Gastrocnemius medialis (tissue), 4 donors: ENCODE results near the gene POLR3GL. TPM values are rescaled to one million over a fixed set of nuclear protein-coding genes. Genes with fewer than 3 reads are reported as not detected.

Experiments
- ATAC-seq, 2 donors: fragments of 150-250 bp; one replicate each; pipeline ENCODE4 v1.9.1; 2016
- DNase-seq, 2 donors: peaks; one replicate each; pipeline ENCODE4 v3.0.0-alpha.2; 2019
- H3K27ac ChIP-seq, 4 donors: fragments of 200-600 bp; sonication (generic); 1 replicate in 1 of 4; 2 replicates in 3 of 4; pipeline ENCODE4 v1.5.1; 2016 to 2018; ENCODE audit warnings: mild to moderate bottlenecking in 2 of 4, moderate library complexity in 1 of 4
- H3K27me3 ChIP-seq, 3 donors: fragments of 200-600 bp; sonication (generic) in 2 of 3; 1 replicate in 1 of 3; 2 replicates in 2 of 3; pipeline versions ENCODE4 v1.5.1 to v1.6.0; 2016 to 2019; ENCODE audit warnings: mild to moderate bottlenecking in 1 of 3, moderate library complexity in 1 of 3
- H3K36me3 ChIP-seq, 2 donors: fragments of 200-600 bp; sonication (generic) in 1 of 2; one replicate each; pipeline ENCODE4 v1.5.1; 2017 to 2018
- H3K4me1 ChIP-seq, 2 donors: fragments of 200-600 bp; sonication (generic) in 1 of 2; one replicate each; pipeline ENCODE4 v1.5.1; 2016 to 2017; ENCODE audit warnings: mild to moderate bottlenecking in 2 of 2
- H3K4me3 ChIP-seq, 4 donors: fragments of 200-600 bp; sonication (generic) in 3 of 4; 1 replicate in 1 of 4; 2 replicates in 3 of 4; pipeline ENCODE4 v1.5.1; 2016 to 2019; ENCODE audit warnings: mild to moderate bottlenecking in 2 of 4
- H3K9me3 ChIP-seq, 3 donors: fragments of 200-600 bp; sonication (generic) in 2 of 3; 1 replicate in 1 of 3; 2 replicates in 2 of 3; pipeline ENCODE4 v1.5.1; 2016 to 2019
- POLR2A ChIP-seq, 2 donors: fragments of 450-650 bp; IDR thresholded peaks; one replicate each; pipeline ENCODE4 v1.6.1; 2017; ENCODE audit warnings: antibody characterized with exemption in 2 of 2, mild to moderate bottlenecking in 2 of 2, moderate library complexity in 2 of 2
- in situ Hi-C, 4 donors: fragments of 200-750 bp; cut with MboI; loops; one replicate each; pipeline versions ENCODE4 v1.15.0 to v1.8.0; 2017; ENCODE audit warnings: low sequenced_read_pairs in 4 of 4
- intact Hi-C: fragments of 100-400 bp; cut with DNase I; formaldehyde crosslinking; loops from one replicate; pipeline ENCODE4 v1.15.1; 2023; ENCODE audit warnings: low total_unique reads
- total RNA-seq, 4 donors: library from RNA; depleted of rRNA; stranded (reverse); fragments of >200 nt; gene quantifications; one replicate each; pipeline versions ENCODE4 v1.1.0 to v1.2.3, GENCODE V29; 2016
- TF ChIP-seq, protein P1 (sequence below), 5 experiments: fragments of 450-650 bp in 3 of 5; fragments of 200-600 bp in 2 of 5; sonication (generic) in 2 of 5; IDR thresholded peaks in 4 of 5; conservative IDR thresholded peaks in 1 of 5; 1 replicate in 4 of 5; 2 replicates in 1 of 5; pipeline ENCODE4 v1.5.1; 2016 to 2019; ENCODE audit warnings: antibody characterized with exemption in 5 of 5, mild to moderate bottlenecking in 3 of 5, moderate library complexity in 3 of 5

The POLR3GL gene
- total RNA-seq, 4 donors from 2014 or later = 43.5 to 78.8 (median 59.4) TPM

- peaks cover 53 to 62% of the 10 kb centered on the region in 2 donors for H3K4me1 ChIP-seq
Measured at GRCh38 chr1:145959957-145960467, 4.5 kb upstream of the POLR3GL start.

DNA sequence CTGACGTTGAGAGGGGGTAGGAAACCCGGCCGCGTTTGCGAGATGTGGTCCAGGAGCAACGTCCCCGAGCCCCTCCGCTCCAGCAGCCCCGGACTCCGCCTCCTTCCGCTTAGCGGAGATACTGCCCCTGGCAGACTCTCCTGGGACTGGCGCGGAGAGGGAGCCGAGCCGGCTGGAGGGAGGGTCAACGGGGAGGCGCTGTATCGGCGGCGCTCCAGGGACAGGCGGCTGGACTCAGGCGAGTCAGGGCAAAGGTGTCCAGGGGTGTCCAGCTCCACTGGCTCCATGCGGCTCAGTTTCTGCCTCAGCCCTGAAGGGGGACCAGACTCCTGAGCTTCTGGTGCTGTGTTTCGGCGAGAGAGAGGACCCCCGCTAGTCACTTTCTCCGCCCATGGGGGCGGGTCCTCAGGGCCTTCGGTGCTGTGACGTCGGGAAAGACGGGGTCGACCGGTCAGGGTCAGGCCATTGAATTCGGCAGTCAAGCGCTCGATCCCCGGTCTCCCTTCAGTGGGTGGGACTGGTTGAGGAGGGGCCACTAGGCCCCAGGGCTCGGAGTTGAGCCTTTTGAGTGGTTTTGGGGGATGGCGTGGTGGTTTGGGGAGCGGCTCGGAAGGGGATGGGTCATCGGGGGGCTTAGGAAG lies 3.9 kb upstream of the POLR3GL start:
- no peaks in the 10 kb centered on the region for H3K9me3 ChIP-seq
- peak overlapping the region; percentile 88 to 99 (median 96) for H3K27ac ChIP-seq
- intact Hi-C loops = no loop called here
- H3K4me1 ChIP-seq = peaks cover 53 to 56% of the 10 kb centered on the region in 2 donors
- peak; percentile 11 to 14 for ATAC-seq
- H3K36me3 ChIP-seq = no peaks in the 10 kb centered on the region
- TF ChIP-seq, protein P1, sequence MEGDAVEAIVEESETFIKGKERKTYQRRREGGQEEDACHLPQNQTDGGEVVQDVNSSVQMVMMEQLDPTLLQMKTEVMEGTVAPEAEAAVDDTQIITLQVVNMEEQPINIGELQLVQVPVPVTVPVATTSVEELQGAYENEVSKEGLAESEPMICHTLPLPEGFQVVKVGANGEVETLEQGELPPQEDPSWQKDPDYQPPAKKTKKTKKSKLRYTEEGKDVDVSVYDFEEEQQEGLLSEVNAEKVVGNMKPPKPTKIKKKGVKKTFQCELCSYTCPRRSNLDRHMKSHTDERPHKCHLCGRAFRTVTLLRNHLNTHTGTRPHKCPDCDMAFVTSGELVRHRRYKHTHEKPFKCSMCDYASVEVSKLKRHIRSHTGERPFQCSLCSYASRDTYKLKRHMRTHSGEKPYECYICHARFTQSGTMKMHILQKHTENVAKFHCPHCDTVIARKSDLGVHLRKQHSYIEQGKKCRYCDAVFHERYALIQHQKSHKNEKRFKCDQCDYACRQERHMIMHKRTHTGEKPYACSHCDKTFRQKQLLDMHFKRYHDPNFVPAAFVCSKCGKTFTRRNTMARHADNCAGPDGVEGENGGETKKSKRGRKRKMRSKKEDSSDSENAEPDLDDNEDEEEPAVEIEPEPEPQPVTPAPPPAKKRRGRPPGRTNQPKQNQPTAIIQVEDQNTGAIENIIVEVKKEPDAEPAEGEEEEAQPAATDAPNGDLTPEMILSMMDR (IDR thresholded peaks at IDR 0.05 in 4 of 5, conservative IDR thresholded peaks at IDR 0.05 in 1 of 5) = peak in 3 of 5 experiments; percentile 12 to 45 (median 43)
- peak; percentile 82 to 90 for TF ChIP-seq POLR2A (IDR thresholded peaks at IDR 0.05)
- H3K27me3 ChIP-seq = no peaks in the 10 kb centered on the region
- in situ Hi-C loops = no loop called here
- peak; percentile 65 to 80 for DNase-seq
- H3K4me3 ChIP-seq = peak overlapping the region; percentile 69 to 82 (median 73)

More at GRCh38 chr1:145959957-145960467, 4.5 kb upstream of the POLR3GL start:
- Histone ChIP-seq H3K4me3 (peak overlapping the region; percentile 69 to 82 (median 73)), H3K9me3 (no peaks in the 10 kb centered on the region), H3K36me3 (no peaks in the 10 kb centered on the region), H3K27me3 (no peaks in the 10 kb centered on the region), H3K27ac (peak overlapping the region; percentile 88 to 99 (median 96))
- intact Hi-C loops = no loop called here
- DNase-seq (no peak), ATAC-seq (no peak)
- TF ChIP-seq, protein P1 (IDR thresholded peaks at IDR 0.05 in 4 of 5, conservative IDR thresholded peaks at IDR 0.05 in 1 of 5) = no peak
- no peak for TF ChIP-seq POLR2A (IDR thresholded peaks at IDR 0.05)
- in situ Hi-C loops = loop anchor here in 1 of 4 donors (10.0 kb wide), 1 partner anchor 65 kb away; no protein-coding TSS in a partner anchor

- intact Hi-C loops = no loop called here
- Histone ChIP-seq H3K36me3 (no peaks in the 10 kb centered on the region), H3K9me3 (no peaks in the 10 kb centered on the region), H3K4me1 (peaks cover 50 to 51% of the 10 kb centered on the region in 2 donors), H3K4me3 (peak overlapping the region; percentile 69 to 82 (median 73)), H3K27ac (peak overlapping the region; percentile 88 to 99 (median 96)), H3K27me3 (no peaks in the 10 kb centered on the region)
- no peak for ATAC-seq
- in situ Hi-C loops = no loop called here
- TF ChIP-seq POLR2A (IDR thresholded peaks at IDR 0.05) = no peak
- TF ChIP-seq, protein P1 (IDR thresholded peaks at IDR 0.05 in 4 of 5, conservative IDR thresholded peaks at IDR 0.05 in 1 of 5) = no peak
- DNase-seq = no peak
Measured at GRCh38 chr1:145961109-145961424, 3.4 kb upstream of the POLR3GL start.

GRCh38 chr1:145961425-145962156 lies 2.9 kb upstream of the POLR3GL start:
- DNase-seq = peak in 1 of 2 donors; percentile 66
- Histone ChIP-seq H3K4me3 (peak overlapping the region; percentile 69 to 82 (median 73)), H3K27ac (peak overlapping the region; percentile 88 to 99 (median 96)), H3K27me3 (no peaks in the 10 kb centered on the region), H3K36me3 (no peaks in the 10 kb centered on the region), H3K4me1 (peaks cover 45 to 46% of the 10 kb centered on the region in 2 donors), H3K9me3 (no peaks in the 10 kb centered on the region)
- in situ Hi-C loops = no loop called here
- TF ChIP-seq POLR2A (IDR thresholded peaks at IDR 0.05) = no peak
- TF ChIP-seq, protein P1 (IDR thresholded peaks at IDR 0.05 in 4 of 5, conservative IDR thresholded peaks at IDR 0.05 in 1 of 5) = no peak
- ATAC-seq = no peak
- intact Hi-C loops = loop anchor here (2.0 kb wide), 1 partner anchor 43 kb away; the partner anchor contains the start of gene PEX11B
